ENCODE data around the gene ARHGDIA. TPM values are rescaled to one million over a fixed set of nuclear protein-coding genes. Genes with fewer than 3 reads are reported as not detected.

Gene ARHGDIA
- total and polyA plus RNA-seq, 8 donors, result 99.5 to 225 (median 160) TPM

DNA sequence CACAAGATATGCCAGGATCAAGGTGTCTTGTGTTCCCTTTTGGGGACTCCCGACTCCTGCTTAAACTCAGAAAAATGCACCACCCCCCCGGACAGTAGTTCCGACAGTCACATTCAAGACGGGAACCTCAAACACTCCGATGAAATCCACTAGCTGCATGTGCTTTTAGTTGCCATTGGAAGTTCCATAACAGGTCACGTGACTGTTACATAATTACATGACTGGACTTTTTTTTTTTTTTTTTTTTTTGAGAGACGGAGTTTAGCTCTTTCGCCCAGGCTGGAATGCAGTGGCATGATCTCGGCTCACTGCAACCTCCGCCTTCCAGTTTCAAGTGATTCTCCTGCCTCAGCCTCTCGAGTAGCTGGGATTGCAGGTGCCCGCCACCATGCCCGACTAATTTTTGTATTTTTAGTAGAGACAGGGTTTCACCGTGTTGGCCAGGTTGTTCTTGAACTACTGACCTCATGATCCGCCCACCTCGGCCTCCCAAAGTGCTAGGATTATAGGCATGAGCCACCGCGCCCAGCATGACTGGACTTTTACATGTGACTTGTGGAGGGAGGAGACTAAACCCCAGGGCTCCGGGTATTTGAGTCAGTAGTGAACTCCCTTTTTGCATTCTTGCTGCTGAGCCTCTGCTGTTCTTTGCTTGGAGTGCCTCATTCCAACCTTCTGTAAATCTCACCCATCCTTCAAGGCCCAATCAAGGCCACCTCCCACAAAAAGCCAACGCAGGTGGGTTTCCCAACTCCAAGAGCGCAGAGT lies 45.3 kb upstream of the ARHGDIA start:
- DNase-seq, result no peak
- 73 to 77% methylated on average over 20 to 21 of the region's 21 CpGs for WGBS, 2 donors
- intact Hi-C loops (cut with DNase I), result no loop called here
- Histone ChIP-seq H3K27me3 (no peaks in the 10 kb centered on the region), H3K4me1 (peaks cover 5 to 20% (median 13%) of the 10 kb centered on the region in 3 donors), H3K9me3 (no peaks in the 10 kb centered on the region), H3K27ac (no peak overlapping the region), H3K4me3 (peak overlapping the region in 2 of 4 donors; percentile 93 to 95), H3K36me3 (peaks cover 0 to 19% (median 15%) of the 10 kb centered on the region in 3 donors)
- TF ChIP-seq CTCF (IDR thresholded peaks at IDR 0.05), result no peak
- no peak for ATAC-seq
- no peak for FAIRE-seq

DNA sequence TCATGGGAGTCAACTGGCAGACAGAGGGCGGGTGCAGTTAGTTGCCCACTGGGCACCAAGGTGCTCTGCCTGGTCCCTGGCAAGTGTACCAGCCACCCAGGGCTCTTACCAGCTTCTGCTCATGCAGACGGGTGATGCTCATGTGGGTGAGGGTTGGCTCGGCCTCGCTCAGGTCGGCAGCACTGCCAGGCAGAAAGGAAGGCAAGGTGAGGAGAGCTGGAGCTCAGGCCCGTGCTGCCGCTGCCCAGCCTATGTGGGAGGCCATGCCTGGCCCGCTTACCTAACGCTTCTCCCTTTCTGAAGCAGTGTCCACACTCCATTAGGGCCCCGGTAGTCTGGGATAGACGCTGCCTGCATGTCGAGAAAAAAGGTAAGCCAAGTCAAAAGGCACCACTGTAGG lies 44.2 kb upstream of the ARHGDIA start:
- 84 to 87% methylated on average over 12 of the region's 12 CpGs for WGBS, 2 donors
- H3K36me3 ChIP-seq, result peaks cover 0 to 19% (median 15%) of the 10 kb centered on the region in 3 donors
- no peak for FAIRE-seq

GRCh38 chr17:81914103-81914850 lies 43.1 kb upstream of the ARHGDIA start:
- TF ChIP-seq CTCF (IDR thresholded peaks at IDR 0.05), result no peak
- Histone ChIP-seq H3K9me3 (no peaks in the 10 kb centered on the region), H3K27ac (no peak overlapping the region), H3K4me1 (peaks cover 13 to 26% (median 18%) of the 10 kb centered on the region in 3 donors), H3K4me3 (no peak overlapping the region), H3K27me3 (no peaks in the 10 kb centered on the region), H3K36me3 (peaks cover 0 to 19% (median 15%) of the 10 kb centered on the region in 3 donors)
- ATAC-seq (no peak), DNase-seq (peak in 1 of 6 donors; percentile 74), FAIRE-seq (no peak)
- WGBS, 2 donors, result 94 to 95% methylated on average over 36 of the region's 36 CpGs
- intact Hi-C loops (cut with DNase I), result no loop called here

More for the DNA sequence above, 44.2 kb upstream of the ARHGDIA start:
- intact Hi-C loops (cut with DNase I), result no loop called here
- Histone ChIP-seq H3K27me3 (no peaks in the 10 kb centered on the region), H3K27ac (no peak overlapping the region), H3K4me1 (peaks cover 7 to 22% (median 14%) of the 10 kb centered on the region in 3 donors), H3K9me3 (no peaks in the 10 kb centered on the region), H3K4me3 (no peak overlapping the region)
- no peak for TF ChIP-seq CTCF (IDR thresholded peaks at IDR 0.05)
- DNase-seq, result no peak
- ATAC-seq, result no peak

- ATAC-seq (no peak), DNase-seq (peak in 1 of 6 donors; percentile 44), FAIRE-seq (no peak)
- Histone ChIP-seq H3K4me3 (no peak overlapping the region), H3K27me3 (no peaks in the 10 kb centered on the region), H3K36me3 (peaks cover 0 to 19% (median 15%) of the 10 kb centered on the region in 3 donors), H3K27ac (no peak overlapping the region), H3K4me1 (peaks cover 13 to 26% (median 18%) of the 10 kb centered on the region in 3 donors), H3K9me3 (no peaks in the 10 kb centered on the region)
- 92 to 95% methylated on average over 31 of the region's 31 CpGs for WGBS, 2 donors
- TF ChIP-seq CTCF (IDR thresholded peaks at IDR 0.05), result no peak
- intact Hi-C loops (cut with DNase I), result no loop called here
Measured at GRCh38 chr17:81913394-81914102, 42.4 kb upstream of the ARHGDIA start.
